SK-N-SH (cell line): ENCODE measurements around the gene PPCS. TPM values are rescaled to one million over a fixed set of nuclear protein-coding genes. Genes with fewer than 3 reads are reported as not detected.

ENCODE experiments used
- CTCF ChIA-PET: fragments of 300-600, 350-600 bp; formaldehyde crosslinking; extraction: SDS; loops from one replicate; lab custom pipeline; 2021; lab: Yijun Ruan, JAX
- POLR2A ChIA-PET: fragments of 350-600 bp; sonication (Branson Sonifier 250); formaldehyde crosslinking; extraction: SDS; loops from one replicate; lab custom pipeline; 2020; ENCODE audit warnings: antibody characterized with exemption, inconsistent platforms; lab: Yijun Ruan, JAX
- DNase-seq: peaks from one replicate; pipeline ENCODE4 v3.0.0; 2012
- H2AFZ ChIP-seq: fragments of 200-600 bp; sonication (generic); 2 replicates; pipeline ENCODE4 v1.8.1; 2016; ENCODE audit warnings: antibody characterized with exemption, mild to moderate bottlenecking, low read depth
- H3F3A ChIP-seq: fragments of 200-600 bp; sonication (generic); replicated peaks from 2 replicates; pipeline ENCODE3; 2016; ENCODE audit warnings: antibody characterized with exemption, mild to moderate bottlenecking; ENCODE audit not compliant: insufficient read depth
- H3K27ac ChIP-seq, 2 experiments: fragments of 200-500 bp in 1 of 2; fragments of 200-600 bp in 1 of 2; sonication (Bioruptor generic) in 1 of 2; sonication (generic), shearing (Covaris generic) in 1 of 2; 2 replicates each; pipeline versions ENCODE4 v1.5.1 to v1.6.1; 2014 to 2016; ENCODE audit warnings: low read depth in 2 of 2, inconsistent platforms in 1 of 2, low read length in 1 of 2, mild to moderate bottlenecking in 1 of 2, mixed read lengths in 1 of 2
- H3K27me3 ChIP-seq: fragments of 200-600 bp; sonication (generic), shearing (Covaris generic); 2 replicates; pipeline ENCODE4 v1.6.1; 2016; ENCODE audit warnings: mixed run types; ENCODE audit not compliant: insufficient read depth
- H3K36me3 ChIP-seq, 2 experiments: fragments of 200-500 bp in 1 of 2; fragments of 200-600 bp in 1 of 2; sonication (Bioruptor generic) in 1 of 2; sonication (generic) in 1 of 2; replicated peaks in 1 of 2; 2 replicates each; pipeline versions ENCODE3 to v1.5.1; 2014 to 2016; ENCODE audit warnings: low read length in 1 of 2, mild to moderate bottlenecking in 1 of 2; ENCODE audit not compliant: insufficient read depth in 2 of 2, control insufficient read depth in 1 of 2
- H3K4me1 ChIP-seq, 2 experiments: fragments of 200-500 bp in 1 of 2; fragments of 200-600 bp in 1 of 2; sonication (Bioruptor generic) in 1 of 2; sonication (generic), shearing (Covaris generic) in 1 of 2; 2 replicates each; pipeline versions ENCODE4 v1.5.1 to v1.6.1; 2014 to 2016; ENCODE audit warnings: low read depth in 1 of 2, low read length in 1 of 2, mixed run types in 1 of 2; ENCODE audit not compliant: insufficient read depth in 2 of 2, control insufficient read depth in 1 of 2
- H3K4me2 ChIP-seq: fragments of 200-600 bp; sonication (generic), shearing (Covaris generic); 2 replicates; pipeline ENCODE4 v1.6.1; 2017; ENCODE audit warnings: mixed run types
- H3K4me3 ChIP-seq, 2 experiments: fragments of 200-500 bp in 1 of 2; fragments of 200-600 bp in 1 of 2; sonication (Bioruptor generic) in 1 of 2; sonication (generic), shearing (Covaris generic) in 1 of 2; 2 replicates each; pipeline versions ENCODE4 v1.5.1 to v1.8.1; 2014 to 2016; ENCODE audit warnings: low read depth in 2 of 2, inconsistent platforms in 1 of 2, low read length in 1 of 2, mild to moderate bottlenecking in 1 of 2, mixed read lengths in 1 of 2, moderate library complexity in 1 of 2
- H3K79me2 ChIP-seq: fragments of 200-600 bp; sonication (generic); 2 replicates; pipeline ENCODE4 v1.8.1; 2017; ENCODE audit warnings: mild to moderate bottlenecking; ENCODE audit not compliant: insufficient read depth
- H3K9ac ChIP-seq: fragments of 200-600 bp; sonication (generic); 2 replicates; pipeline ENCODE4 v1.6.1; 2017; ENCODE audit warnings: mixed run types
- H3K9me2 ChIP-seq: fragments of 200-600 bp; sonication (generic); 2 replicates; pipeline ENCODE4 v1.6.1; 2017; ENCODE audit warnings: mixed run types
- H3K9me3 ChIP-seq: fragments of 200-600 bp; sonication (generic); 2 replicates; pipeline ENCODE4 v1.6.1; 2017; ENCODE audit warnings: mixed run types, mild to moderate bottlenecking, moderate library complexity
- H4K20me1 ChIP-seq: fragments of 200-600 bp; sonication (generic); 2 replicates; pipeline ENCODE4 v1.6.1; 2017; ENCODE audit warnings: mild to moderate bottlenecking, mixed run types; ENCODE audit not compliant: insufficient read depth
- EP300 ChIP-seq, 2 experiments: IDR thresholded peaks; 2 replicates each; pipeline versions ENCODE4 v1.4.0 to v1.6.1; 2012; ENCODE audit warnings: borderline replicate concordance in 1 of 2, low read depth in 1 of 2, low read length in 1 of 2
- EZH2phosphoT487 ChIP-seq: fragments of 200-600 bp; sonication (generic); IDR thresholded peaks from 2 replicates; pipeline ENCODE4 v1.6.1; 2017; ENCODE audit warnings: low read depth, mixed run types, mild to moderate bottlenecking, antibody characterized with exemption, moderate library complexity, borderline replicate concordance
- FOSL2 ChIP-seq: IDR thresholded peaks from 2 replicates; pipeline ENCODE4 v1.4.0; 2012; ENCODE audit warnings: low read depth, mild to moderate bottlenecking, moderate library complexity, borderline replicate concordance
- FOXJ3 ChIP-seq: sonication (generic); formaldehyde crosslinking; IDR thresholded peaks from 2 replicates; pipeline ENCODE4 v1.5.1; 2020; ENCODE audit warnings: mild to moderate bottlenecking, missing genetic modification reagents
- GABPA ChIP-seq: IDR thresholded peaks from 2 replicates; pipeline ENCODE4 v1.4.0; 2012; ENCODE audit warnings: low read depth, mild to moderate bottlenecking
- JUND ChIP-seq: IDR thresholded peaks from 2 replicates; pipeline ENCODE4 v1.4.0; 2012
- MEF2A ChIP-seq: IDR thresholded peaks from 2 replicates; pipeline ENCODE4 v1.4.0; 2012; ENCODE audit warnings: low read depth, borderline replicate concordance
- MXI1 ChIP-seq: IDR thresholded peaks from 2 replicates; pipeline ENCODE4 v1.6.1; 2012; ENCODE audit warnings: mild to moderate bottlenecking, low read depth, low read length, improper control_type of control experiment
- NFIC ChIP-seq: IDR thresholded peaks from 2 replicates; pipeline ENCODE4 v1.4.0; 2012; ENCODE audit warnings: borderline replicate concordance
- NRF1 ChIP-seq: IDR thresholded peaks from 2 replicates; pipeline ENCODE4 v1.6.1; 2012; ENCODE audit warnings: low read depth, mild to moderate bottlenecking, low read length
- RCOR1 ChIP-seq: fragments of 150-350 bp; IDR thresholded peaks from 2 replicates; pipeline ENCODE4 v1.6.1; 2017; ENCODE audit warnings: antibody characterized with exemption, low read length
- RFX5 ChIP-seq: IDR thresholded peaks from 2 replicates; pipeline ENCODE4 v1.6.1; 2012; ENCODE audit warnings: mild to moderate bottlenecking, improper control_type of control experiment, low read length
- RXRA ChIP-seq: IDR thresholded peaks from 2 replicates; pipeline ENCODE4 v1.4.0; 2012; ENCODE audit warnings: low read depth, mild to moderate bottlenecking, borderline replicate concordance
- SMC3 ChIP-seq: IDR thresholded peaks from 2 replicates; pipeline ENCODE4 v1.6.1; 2012; ENCODE audit warnings: low read depth, low read length, improper control_type of control experiment
- TAF1 ChIP-seq: IDR thresholded peaks from 2 replicates; pipeline ENCODE4 v1.6.1; 2012; ENCODE audit warnings: low read depth, mild to moderate bottlenecking, low read length, moderate library complexity, borderline replicate concordance
- TEAD4 ChIP-seq: IDR thresholded peaks from 2 replicates; pipeline ENCODE4 v1.4.0; 2012; ENCODE audit warnings: mild to moderate bottlenecking, borderline replicate concordance; ENCODE audit not compliant: insufficient read depth
- WGBS: methylation state at CpG from one replicate; pipeline ENCODE4 v1.1.6; 2017; ENCODE audit warnings: low lambda C conversion rate; 5-methylcytosine and 5-hydroxymethylcytosine counted together
- polyA plus RNA-seq, 3 experiments: library from polyadenylated mRNA; depleted of rRNA; stranded (reverse); fragments of >200 nt; gene quantifications; 2 replicates each; pipeline ENCODE4 v1.2.3, GENCODE V29; 2012
- TF ChIP-seq, protein P1 (sequence below): fragments of 150-350 bp; IDR thresholded peaks from 2 replicates; pipeline ENCODE4 v1.6.1; 2016; ENCODE audit warnings: mild to moderate bottlenecking, low read depth, low read length
- TF ChIP-seq, protein P2 (sequence below): IDR thresholded peaks from 2 replicates; pipeline ENCODE4; 2012
- TF ChIP-seq, protein P3 (sequence below): IDR thresholded peaks from 2 replicates; pipeline ENCODE4 v1.4.0; 2012; ENCODE audit warnings: low read depth, borderline replicate concordance

PPCS gene
- polyA plus RNA-seq, 1 of the 3 experiments (the other 2 are of a cell fraction), result 40.0 TPM

DNA sequence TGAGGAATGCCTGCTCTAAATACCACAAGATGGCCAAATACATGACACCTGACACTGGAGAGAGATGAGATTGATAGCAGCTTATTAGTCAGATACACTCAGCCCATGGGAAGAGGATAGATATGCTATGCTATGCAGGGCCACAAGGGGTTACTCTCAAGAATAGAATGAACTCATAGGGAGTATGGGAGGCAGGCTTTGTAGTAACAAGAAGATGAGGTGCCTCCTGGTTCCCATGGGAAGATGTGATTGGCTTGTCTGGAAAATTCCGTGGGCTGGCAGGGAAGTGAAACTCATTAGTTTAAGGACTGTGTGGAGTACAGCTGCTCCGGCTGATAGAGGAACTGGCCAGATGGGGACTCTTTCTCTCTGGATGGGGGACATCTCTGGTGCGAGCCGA is 23.3 kb downstream of the PPCS start:
- CTCF ChIA-PET, result interaction anchor here (1.2 kb wide), 1 partner anchor 10 kb away, joined by 3 read pairs; no protein-coding TSS in a partner anchor
- Histone ChIP-seq H3K27me3 (no peaks in the 10 kb centered on the region), H3K9me2 (no peaks in the 10 kb centered on the region), H3K9me3 (no peaks in the 10 kb centered on the region), H3K79me2 (no peaks in the 10 kb centered on the region), H3K4me2 (no peak overlapping the region), H3K4me3 (no peak overlapping the region), H3K9ac (no peak overlapping the region), H3K27ac (no peak overlapping the region), H3K4me1 (no peaks in the 10 kb centered on the region), H3K36me3 (peaks cover 0 to 3% of the 10 kb centered on the region in 2 experiments), H4K20me1 (no peaks in the 10 kb centered on the region), H3F3A (peaks cover 4% of the 10 kb centered on the region), H2AFZ (no peak overlapping the region)
- no peak for DNase-seq
- WGBS, result 66% methylated on average over 4 of the region's 4 CpGs
- TF ChIP-seq, protein P1, sequence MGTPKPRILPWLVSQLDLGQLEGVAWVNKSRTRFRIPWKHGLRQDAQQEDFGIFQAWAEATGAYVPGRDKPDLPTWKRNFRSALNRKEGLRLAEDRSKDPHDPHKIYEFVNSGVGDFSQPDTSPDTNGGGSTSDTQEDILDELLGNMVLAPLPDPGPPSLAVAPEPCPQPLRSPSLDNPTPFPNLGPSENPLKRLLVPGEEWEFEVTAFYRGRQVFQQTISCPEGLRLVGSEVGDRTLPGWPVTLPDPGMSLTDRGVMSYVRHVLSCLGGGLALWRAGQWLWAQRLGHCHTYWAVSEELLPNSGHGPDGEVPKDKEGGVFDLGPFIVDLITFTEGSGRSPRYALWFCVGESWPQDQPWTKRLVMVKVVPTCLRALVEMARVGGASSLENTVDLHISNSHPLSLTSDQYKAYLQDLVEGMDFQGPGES, result no peak
- TF ChIP-seq TAF1, result no peak
- TF ChIP-seq RXRA, result no peak
- TF ChIP-seq SMC3, result no peak
- TF ChIP-seq FOSL2, result no peak
- TF ChIP-seq MEF2A, result no peak
- no peak for TF ChIP-seq MXI1
- TF ChIP-seq, protein P2, sequence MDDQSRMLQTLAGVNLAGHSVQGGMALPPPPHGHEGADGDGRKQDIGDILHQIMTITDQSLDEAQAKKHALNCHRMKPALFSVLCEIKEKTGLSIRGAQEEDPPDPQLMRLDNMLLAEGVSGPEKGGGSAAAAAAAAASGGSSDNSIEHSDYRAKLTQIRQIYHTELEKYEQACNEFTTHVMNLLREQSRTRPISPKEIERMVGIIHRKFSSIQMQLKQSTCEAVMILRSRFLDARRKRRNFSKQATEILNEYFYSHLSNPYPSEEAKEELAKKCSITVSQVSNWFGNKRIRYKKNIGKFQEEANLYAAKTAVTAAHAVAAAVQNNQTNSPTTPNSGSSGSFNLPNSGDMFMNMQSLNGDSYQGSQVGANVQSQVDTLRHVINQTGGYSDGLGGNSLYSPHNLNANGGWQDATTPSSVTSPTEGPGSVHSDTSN, result no peak
- TF ChIP-seq EZH2phosphoT487, result no peak
- no peak for TF ChIP-seq RFX5
- TF ChIP-seq EP300 (IDR thresholded peaks at IDR 0.05; ENCODE audit: borderline replicate concordance in 1 of 2, low read depth in 1 of 2, low read length in 1 of 2), result no peak
- TF ChIP-seq JUND, result no peak
- no peak for TF ChIP-seq RCOR1
- TF ChIP-seq GABPA, result no peak
- no peak for TF ChIP-seq FOXJ3
- TF ChIP-seq NFIC, result no peak
- POLR2A ChIA-PET, result no interaction called here

DNA sequence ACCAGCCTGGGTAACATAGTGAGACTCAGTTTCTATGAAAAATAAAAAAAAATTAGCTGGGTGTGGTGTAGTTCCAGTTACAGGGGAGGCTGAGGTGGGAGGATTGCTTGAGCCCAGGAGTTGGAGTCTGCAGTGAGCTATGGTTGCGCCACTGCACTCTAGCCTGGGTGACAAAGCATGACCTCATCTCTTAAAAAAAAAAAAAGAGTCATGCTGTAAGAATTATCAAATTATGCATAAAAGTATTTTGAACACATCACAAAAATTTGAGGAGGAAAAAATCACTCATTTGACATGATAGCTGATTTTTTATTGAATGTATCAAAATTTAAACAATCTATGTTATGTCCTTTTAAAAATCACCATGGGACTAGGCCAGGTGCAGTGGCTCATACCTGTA is 24.6 kb downstream of the PPCS start:
- Histone ChIP-seq H3K79me2 (no peaks in the 10 kb centered on the region), H3K4me3 (no peak overlapping the region), H3F3A (peaks cover 4% of the 10 kb centered on the region), H4K20me1 (no peaks in the 10 kb centered on the region), H3K36me3 (peaks cover 0 to 3% of the 10 kb centered on the region in 2 experiments), H3K27ac (no peak overlapping the region), H3K9me3 (no peaks in the 10 kb centered on the region), H3K27me3 (no peaks in the 10 kb centered on the region), H2AFZ (no peak overlapping the region), H3K4me2 (no peak overlapping the region), H3K9me2 (no peaks in the 10 kb centered on the region), H3K9ac (no peak overlapping the region), H3K4me1 (no peaks in the 10 kb centered on the region)
- ChIA-PET POLR2A (no interaction called here), CTCF (no interaction called here)
- no peak for DNase-seq
- TF ChIP-seq, protein P3, sequence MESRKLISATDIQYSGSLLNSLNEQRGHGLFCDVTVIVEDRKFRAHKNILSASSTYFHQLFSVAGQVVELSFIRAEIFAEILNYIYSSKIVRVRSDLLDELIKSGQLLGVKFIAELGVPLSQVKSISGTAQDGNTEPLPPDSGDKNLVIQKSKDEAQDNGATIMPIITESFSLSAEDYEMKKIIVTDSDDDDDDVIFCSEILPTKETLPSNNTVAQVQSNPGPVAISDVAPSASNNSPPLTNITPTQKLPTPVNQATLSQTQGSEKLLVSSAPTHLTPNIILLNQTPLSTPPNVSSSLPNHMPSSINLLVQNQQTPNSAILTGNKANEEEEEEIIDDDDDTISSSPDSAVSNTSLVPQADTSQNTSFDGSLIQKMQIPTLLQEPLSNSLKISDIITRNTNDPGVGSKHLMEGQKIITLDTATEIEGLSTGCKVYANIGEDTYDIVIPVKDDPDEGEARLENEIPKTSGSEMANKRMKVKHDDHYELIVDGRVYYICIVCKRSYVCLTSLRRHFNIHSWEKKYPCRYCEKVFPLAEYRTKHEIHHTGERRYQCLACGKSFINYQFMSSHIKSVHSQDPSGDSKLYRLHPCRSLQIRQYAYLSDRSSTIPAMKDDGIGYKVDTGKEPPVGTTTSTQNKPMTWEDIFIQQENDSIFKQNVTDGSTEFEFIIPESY, result no peak
- TF ChIP-seq RFX5 (no peak), EZH2phosphoT487 (no peak), NFIC (no peak), FOSL2 (no peak), TEAD4 (no peak), NRF1 (no peak)
- whole genome bisulfite sequencing, result 97% methylated on average over 1 of the region's 1 CpG
